HCT116 (cell line): ENCODE measurements around the gene BSND. TPM values are rescaled to one million over a fixed set of nuclear protein-coding genes. Genes with fewer than 3 reads are reported as not detected.

Source experiments
- ATAC-seq: fragments of 200-7000 bp; cut with Tn5 transposase; 2 replicates; pipeline ENCODE4 v1.9.1; 2020; ENCODE audit warnings: mild to moderate bottlenecking, moderate library complexity
- BruUV-seq: library from RNA; stranded (reverse); fragments of 400-500 nt; replicated peaks from 2 replicates; lab custom pipeline; 2021; lab: Mats Ljungman, UMichigan
- CTCF ChIA-PET: fragments of 300-600 bp; sonication (Branson Sonifier 250); formaldehyde crosslinking; loops from one replicate; lab custom pipeline; 2021; ENCODE audit warnings: antibody characterized with exemption; lab: Charles Lee
- POLR2A ChIA-PET: fragments of 300-600, 350-600 bp; sonication (Branson Sonifier 250); formaldehyde crosslinking; loops from one replicate; lab custom pipeline; 2021; ENCODE audit warnings: antibody characterized with exemption; lab: Charles Lee
- RAD21 ChIA-PET, 2 experiments: fragments of 300-600 bp; sonication (Branson Sonifier 250); formaldehyde crosslinking; loops; one replicate each; lab custom pipeline; 2023; ENCODE audit warnings: low total read pairs in 2 of 2; ENCODE audit not compliant: uncharacterized antibody in 2 of 2, unreplicated experiment in 2 of 2, low non-redundant PET in 1 of 2; lab: Charles Lee
- DNase-seq: peaks from one replicate; pipeline ENCODE4 v3.0.0-alpha.2; 2010; ENCODE audit warnings: low read depth, low spot score
- H2AFZ ChIP-seq: fragments of 200-600 bp; shearing (Covaris generic), sonication (generic); 2 replicates; pipeline ENCODE4 v1.6.1; 2017; ENCODE audit warnings: low read depth, mixed run types, mixed read lengths, antibody characterized with exemption, low read length; ENCODE audit not compliant: poor library complexity, severe bottlenecking
- H3K27ac ChIP-seq: 2 replicates; pipeline ENCODE4 v1.5.1; 2012; ENCODE audit warnings: low read depth, low read length
- H3K27me3 ChIP-seq: fragments of 200-600 bp; sonication (generic); 2 replicates; pipeline ENCODE4 v1.6.1; 2016; ENCODE audit warnings: mixed run types, low read length, mixed read lengths; ENCODE audit not compliant: insufficient read depth
- H3K36me3 ChIP-seq, 2 experiments: fragments of 200-500 bp in 1 of 2; fragments of 200-600 bp in 1 of 2; sonication (Bioruptor generic) in 1 of 2; sonication (generic) in 1 of 2; 2 replicates each; pipeline versions ENCODE4 v1.5.1 to v1.6.1; 2014 to 2016; ENCODE audit warnings: low read length in 2 of 2, inconsistent platforms in 1 of 2, mixed read lengths in 1 of 2, mixed run types in 1 of 2; ENCODE audit not compliant: insufficient read depth in 2 of 2, control insufficient read depth in 1 of 2
- H3K4me1 ChIP-seq, 2 experiments: fragments of 200-600 bp in 1 of 2; sonication (generic) in 1 of 2; 2 replicates each; pipeline versions ENCODE4 v1.5.1 to v1.6.1; 2012 to 2017; ENCODE audit warnings: low read length in 2 of 2, inconsistent platforms in 1 of 2, mild to moderate bottlenecking in 1 of 2, mixed read lengths in 1 of 2, mixed run types in 1 of 2, moderate library complexity in 1 of 2; ENCODE audit not compliant: insufficient read depth in 2 of 2, control insufficient read depth in 1 of 2
- H3K4me2 ChIP-seq: fragments of 200-600 bp; sonication (generic); 2 replicates; pipeline ENCODE4 v1.6.1; 2017; ENCODE audit warnings: mixed run types, low read length, mixed read lengths
- H3K4me3 ChIP-seq, 2 experiments: fragments of 200-600 bp in 1 of 2; sonication (generic) in 1 of 2; replicated peaks in 1 of 2; 2 replicates each; pipeline ENCODE4 v1.5.1; 2011 to 2016; ENCODE audit warnings: low read length in 2 of 2, control low read depth in 1 of 2, low read depth in 1 of 2, mild to moderate bottlenecking in 1 of 2, mixed read lengths in 1 of 2, mixed run types in 1 of 2
- H3K79me2 ChIP-seq: fragments of 200-600 bp; sonication (generic); 2 replicates; pipeline ENCODE4 v1.6.1; 2017; ENCODE audit warnings: mild to moderate bottlenecking, mixed run types, low read length, moderate library complexity, mixed read lengths; ENCODE audit not compliant: insufficient read depth
- H3K9ac ChIP-seq: fragments of 200-600 bp; sonication (generic); 2 replicates; pipeline ENCODE4 v1.6.1; 2016; ENCODE audit warnings: low read length, mixed read lengths
- H3K9me2 ChIP-seq: fragments of 200-600 bp; sonication (generic), shearing (Covaris generic); 2 replicates; pipeline ENCODE4 v1.6.1; 2017; ENCODE audit warnings: mixed run types, mild to moderate bottlenecking, moderate library complexity; ENCODE audit not compliant: insufficient read depth
- H3K9me3 ChIP-seq, 2 experiments: fragments of 200-500 bp in 1 of 2; fragments of 200-600 bp in 1 of 2; sonication (Bioruptor generic) in 1 of 2; sonication (generic) in 1 of 2; 2 replicates each; pipeline ENCODE4 v1.6.1; 2014 to 2017; ENCODE audit warnings: low read length in 2 of 2, mixed read lengths in 2 of 2, inconsistent platforms in 1 of 2, low read depth in 1 of 2, mild to moderate bottlenecking in 1 of 2, mixed run types in 1 of 2, moderate library complexity in 1 of 2; ENCODE audit not compliant: control insufficient read depth in 1 of 2, insufficient read depth in 1 of 2
- H4K20me1 ChIP-seq: fragments of 200-600 bp; sonication (generic), shearing (Covaris generic); 2 replicates; pipeline ENCODE4 v1.6.1; 2017; ENCODE audit warnings: mixed run types, mild to moderate bottlenecking, moderate library complexity; ENCODE audit not compliant: insufficient read depth
- CEBPB ChIP-seq: IDR thresholded peaks from 2 replicates; pipeline ENCODE4 v1.6.1; 2012; ENCODE audit warnings: low read depth
- EGR1 ChIP-seq: IDR thresholded peaks from 2 replicates; pipeline ENCODE4 v1.6.1; 2012; ENCODE audit warnings: low read depth
- ELF1 ChIP-seq: IDR thresholded peaks from 2 replicates; pipeline ENCODE4 v1.6.1; 2012; ENCODE audit warnings: low read depth, borderline replicate concordance
- EZH2 ChIP-seq: fragments of 200-600 bp; sonication (generic); IDR thresholded peaks from 2 replicates; pipeline ENCODE4 v1.6.1; 2017; ENCODE audit warnings: antibody characterized with exemption, mixed run types
- EZH2phosphoT487 ChIP-seq: fragments of 200-600 bp; IDR thresholded peaks from 2 replicates; pipeline ENCODE4 v1.6.1; 2018; ENCODE audit warnings: antibody characterized with exemption, borderline replicate concordance
- FOSL1 ChIP-seq: IDR thresholded peaks from 2 replicates; pipeline ENCODE4 v1.6.1; 2012; ENCODE audit warnings: low read depth
- POLR2AphosphoS5 ChIP-seq: IDR thresholded peaks from 2 replicates; pipeline ENCODE4 v1.6.1; 2011; ENCODE audit warnings: mild to moderate bottlenecking, low read depth, low read length, moderate library complexity
- RAD21 ChIP-seq: IDR thresholded peaks from 2 replicates; pipeline ENCODE4 v1.6.1; 2012; ENCODE audit warnings: low read depth, mild to moderate bottlenecking
- SP1 ChIP-seq: IDR thresholded peaks from 2 replicates; pipeline ENCODE4 v1.6.1; 2012; ENCODE audit warnings: low read depth
- SRF ChIP-seq: IDR thresholded peaks from 2 replicates; pipeline ENCODE4 v1.6.1; 2012; ENCODE audit warnings: low read depth
- ZFX ChIP-seq: fragments of 450-650 bp; IDR thresholded peaks from 2 replicates; pipeline ENCODE4 v1.6.1; 2017
- ZNF274 ChIP-seq: fragments of 200-500 bp; sonication (Bioruptor generic); IDR thresholded peaks from 2 replicates; pipeline ENCODE4 v1.6.1; 2014; ENCODE audit warnings: mild to moderate bottlenecking, low read depth, low read length, inconsistent platforms
- intact Hi-C: fragments of 100-400 bp; cut with micrococcal nuclease; formaldehyde crosslinking; loops from 2 replicates; pipeline ENCODE4 v1.10.0; 2022
- total RNA-seq: library from RNA; stranded (reverse); gene quantifications from one replicate; pipeline ENCODE4 v1.2.1, GENCODE V29; 2021; ENCODE audit not compliant: unreplicated experiment
- TF ChIP-seq, protein P1 (sequence below): IDR thresholded peaks from 2 replicates; pipeline ENCODE4 v1.6.1; 2012
- TF ChIP-seq, protein P2 (sequence below), 3 experiments: fragments of 200-600 bp in 1 of 3; sonication (generic) in 1 of 3; IDR thresholded peaks in 2 of 3; conservative IDR thresholded peaks in 1 of 3; 2 replicates each; pipeline ENCODE4 v1.5.1; 2012 to 2017; ENCODE audit warnings: low read depth in 2 of 3, low read length in 2 of 3, antibody characterized with exemption in 1 of 3, borderline replicate concordance in 1 of 3, control low read depth in 1 of 3, mild to moderate bottlenecking in 1 of 3, mixed read lengths in 1 of 3, mixed run types in 1 of 3, moderate library complexity in 1 of 3; ENCODE audit not compliant: insufficient read depth in 1 of 3
- TF ChIP-seq, protein P3 (sequence below): IDR thresholded peaks from 2 replicates; pipeline ENCODE4 v1.6.1; 2011; ENCODE audit warnings: mild to moderate bottlenecking, low read length, moderate library complexity; ENCODE audit not compliant: insufficient replicate concordance; ENCODE audit errors: extremely low read depth
- TF ChIP-seq, protein P4 (sequence below): IDR thresholded peaks from 2 replicates; pipeline ENCODE4 v1.6.1; 2012

BSND gene
- total RNA-seq, 1 experiment from 2014 or later: not detected

DNA sequence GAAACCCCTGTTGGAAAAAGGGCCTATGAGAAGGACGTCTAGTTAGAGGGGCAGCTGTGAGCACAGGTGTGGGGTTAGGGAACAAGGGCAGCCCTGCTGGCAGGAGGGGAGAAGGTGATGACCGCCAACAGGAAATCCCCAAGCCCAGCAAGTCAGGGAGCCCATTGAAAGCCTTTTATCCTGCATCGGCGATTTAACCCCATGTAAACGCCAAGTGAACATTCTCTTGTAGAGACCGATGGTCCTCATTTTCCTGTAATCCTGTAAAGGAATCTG, 1.1 kb upstream of the BSND start:
- BruUV-seq: no TSS peak
- Histone ChIP-seq H3K27me3 (no peaks in the 10 kb centered on the region), H3K27ac (no peak overlapping the region), H4K20me1 (no peaks in the 10 kb centered on the region), H3K9me3 (no peaks in the 10 kb centered on the region), H2AFZ (no peak overlapping the region)
- POLR2A ChIA-PET: no interaction called here
- no peak for DNase-seq
- no peak for TF ChIP-seq EGR1
- no peak for TF ChIP-seq CEBPB
- TF ChIP-seq FOSL1: no peak
- no peak for TF ChIP-seq EZH2phosphoT487
- no peak for TF ChIP-seq RAD21
- TF ChIP-seq EZH2: no peak
- TF ChIP-seq POLR2AphosphoS5: no peak
- no peak for TF ChIP-seq ZFX
- no peak for TF ChIP-seq ZNF274
- no peak for TF ChIP-seq SP1
- TF ChIP-seq, protein P1, sequence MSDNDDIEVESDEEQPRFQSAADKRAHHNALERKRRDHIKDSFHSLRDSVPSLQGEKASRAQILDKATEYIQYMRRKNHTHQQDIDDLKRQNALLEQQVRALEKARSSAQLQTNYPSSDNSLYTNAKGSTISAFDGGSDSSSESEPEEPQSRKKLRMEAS: no peak
- TF ChIP-seq, all 23 proteins: peak for 0
- no peak for ATAC-seq
- intact Hi-C loops: no loop called here
- Histone ChIP-seq H3K79me2 (no peaks in the 10 kb centered on the region), H3K4me2 (no peak overlapping the region), H3K4me3 (no peak overlapping the region), H3K9ac (no peak overlapping the region), H3K9me2 (no peaks in the 10 kb centered on the region), H3K4me1 (peaks cover 0 to 8% of the 10 kb centered on the region in 2 experiments; a peak in 1 of 4 replicates), H3K36me3 (no peaks in the 10 kb centered on the region)
- ChIA-PET RAD21 (interaction anchor here in 1 of 2 experiments (2.9 kb wide), 1 partner anchor 48 kb away, joined by 25 read pairs; no protein-coding TSS in a partner anchor), CTCF (interaction anchor here (1.4 to 5.8 kb wide), 4 partner anchors 24 to 54 kb away, joined by 5 to 85 read pairs (median 40); no protein-coding TSS in a partner anchor)

DNA sequence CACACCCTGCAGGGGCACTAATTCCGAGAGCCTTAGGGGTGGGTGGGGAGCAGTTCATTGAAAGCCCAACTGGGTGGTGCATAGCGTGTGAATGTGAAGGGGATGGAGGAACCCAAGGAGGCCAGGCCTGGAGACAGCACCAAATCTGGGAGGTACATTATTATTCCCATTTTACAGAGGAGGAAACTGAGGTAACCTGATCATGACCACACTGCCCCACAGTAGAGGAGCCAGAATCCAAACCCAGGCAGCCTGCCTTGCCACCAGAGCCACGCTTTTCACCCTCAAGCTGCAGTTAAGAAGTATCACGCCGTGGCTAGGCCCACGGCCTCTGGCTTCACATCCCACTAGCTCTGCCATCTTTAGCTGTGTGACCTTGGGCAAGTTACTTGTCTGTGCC, 633 bp upstream of the BSND start:
- RAD21 ChIA-PET: no interaction called here
- H3K4me2 ChIP-seq: no peak overlapping the region

More for the DNA sequence above, 633 bp upstream of the BSND start:
- Histone ChIP-seq H3K36me3 (no peaks in the 10 kb centered on the region), H3K9ac (no peak overlapping the region), H3K9me2 (no peaks in the 10 kb centered on the region), H3K79me2 (no peaks in the 10 kb centered on the region), H4K20me1 (no peaks in the 10 kb centered on the region), H3K4me3 (no peak overlapping the region), H3K4me1 (peaks cover 0 to 8% of the 10 kb centered on the region in 2 experiments; a peak in 1 of 4 replicates), H3K9me3 (no peaks in the 10 kb centered on the region), H2AFZ (no peak overlapping the region), H3K27me3 (no peaks in the 10 kb centered on the region), H3K27ac (no peak overlapping the region)
- no peak for DNase-seq
- CTCF ChIA-PET: interaction anchor here (2.3 to 5.8 kb wide), 3 partner anchors 24 to 52 kb away, joined by 6 to 85 read pairs (median 73); no protein-coding TSS in a partner anchor
- intact Hi-C loops: no loop called here
- no peak for ATAC-seq
- POLR2A ChIA-PET: no interaction called here
- no TSS peak for BruUV-seq
- no peak for TF ChIP-seq ELF1
- TF ChIP-seq, protein P2, sequence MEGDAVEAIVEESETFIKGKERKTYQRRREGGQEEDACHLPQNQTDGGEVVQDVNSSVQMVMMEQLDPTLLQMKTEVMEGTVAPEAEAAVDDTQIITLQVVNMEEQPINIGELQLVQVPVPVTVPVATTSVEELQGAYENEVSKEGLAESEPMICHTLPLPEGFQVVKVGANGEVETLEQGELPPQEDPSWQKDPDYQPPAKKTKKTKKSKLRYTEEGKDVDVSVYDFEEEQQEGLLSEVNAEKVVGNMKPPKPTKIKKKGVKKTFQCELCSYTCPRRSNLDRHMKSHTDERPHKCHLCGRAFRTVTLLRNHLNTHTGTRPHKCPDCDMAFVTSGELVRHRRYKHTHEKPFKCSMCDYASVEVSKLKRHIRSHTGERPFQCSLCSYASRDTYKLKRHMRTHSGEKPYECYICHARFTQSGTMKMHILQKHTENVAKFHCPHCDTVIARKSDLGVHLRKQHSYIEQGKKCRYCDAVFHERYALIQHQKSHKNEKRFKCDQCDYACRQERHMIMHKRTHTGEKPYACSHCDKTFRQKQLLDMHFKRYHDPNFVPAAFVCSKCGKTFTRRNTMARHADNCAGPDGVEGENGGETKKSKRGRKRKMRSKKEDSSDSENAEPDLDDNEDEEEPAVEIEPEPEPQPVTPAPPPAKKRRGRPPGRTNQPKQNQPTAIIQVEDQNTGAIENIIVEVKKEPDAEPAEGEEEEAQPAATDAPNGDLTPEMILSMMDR (IDR thresholded peaks at IDR 0.05 in 2 of 3, conservative IDR thresholded peaks at IDR 0.05 in 1 of 3; ENCODE audit: borderline replicate concordance in 1 of 3, insufficient read depth in 1 of 3, low read depth in 2 of 3, low read length in 2 of 3): no peak
- TF ChIP-seq, protein P1: no peak
- TF ChIP-seq, protein P3, sequence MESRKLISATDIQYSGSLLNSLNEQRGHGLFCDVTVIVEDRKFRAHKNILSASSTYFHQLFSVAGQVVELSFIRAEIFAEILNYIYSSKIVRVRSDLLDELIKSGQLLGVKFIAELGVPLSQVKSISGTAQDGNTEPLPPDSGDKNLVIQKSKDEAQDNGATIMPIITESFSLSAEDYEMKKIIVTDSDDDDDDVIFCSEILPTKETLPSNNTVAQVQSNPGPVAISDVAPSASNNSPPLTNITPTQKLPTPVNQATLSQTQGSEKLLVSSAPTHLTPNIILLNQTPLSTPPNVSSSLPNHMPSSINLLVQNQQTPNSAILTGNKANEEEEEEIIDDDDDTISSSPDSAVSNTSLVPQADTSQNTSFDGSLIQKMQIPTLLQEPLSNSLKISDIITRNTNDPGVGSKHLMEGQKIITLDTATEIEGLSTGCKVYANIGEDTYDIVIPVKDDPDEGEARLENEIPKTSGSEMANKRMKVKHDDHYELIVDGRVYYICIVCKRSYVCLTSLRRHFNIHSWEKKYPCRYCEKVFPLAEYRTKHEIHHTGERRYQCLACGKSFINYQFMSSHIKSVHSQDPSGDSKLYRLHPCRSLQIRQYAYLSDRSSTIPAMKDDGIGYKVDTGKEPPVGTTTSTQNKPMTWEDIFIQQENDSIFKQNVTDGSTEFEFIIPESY: no peak
- TF ChIP-seq SRF: no peak
- no peak for TF ChIP-seq EZH2phosphoT487
- no peak for TF ChIP-seq SP1
- TF ChIP-seq ZFX: no peak
- TF ChIP-seq, protein P4, sequence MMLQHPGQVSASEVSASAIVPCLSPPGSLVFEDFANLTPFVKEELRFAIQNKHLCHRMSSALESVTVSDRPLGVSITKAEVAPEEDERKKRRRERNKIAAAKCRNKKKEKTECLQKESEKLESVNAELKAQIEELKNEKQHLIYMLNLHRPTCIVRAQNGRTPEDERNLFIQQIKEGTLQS: no peak
- no peak for TF ChIP-seq POLR2AphosphoS5
- TF ChIP-seq EGR1: no peak
- no peak for TF ChIP-seq RAD21
- no peak for TF ChIP-seq FOSL1
- TF ChIP-seq, all 23 proteins: peak for 0
